C4-2B (cell line): Measurements from ENCODE around the gene NPM1.
"Not testable (repeated sequence)": the region's sequence is repeated elsewhere in the genome, so short reads cannot be mapped to it uniquely, and the experiment has no call there.

Experiments
- H3K27ac ChIP-seq: fragments of 450-650 bp; 2 replicates; pipeline ENCODE4 v1.5.1; 2017
- ZFX ChIP-seq: fragments of 450-650 bp; IDR thresholded peaks from 2 replicates; pipeline ENCODE4 v1.6.1; 2017
- TF ChIP-seq, protein P1 (sequence below): fragments of 450-650 bp; conservative IDR thresholded peaks from 2 replicates; pipeline ENCODE4 v1.5.1; 2017; ENCODE audit warnings: mild to moderate bottlenecking

NPM1 gene

DNA sequence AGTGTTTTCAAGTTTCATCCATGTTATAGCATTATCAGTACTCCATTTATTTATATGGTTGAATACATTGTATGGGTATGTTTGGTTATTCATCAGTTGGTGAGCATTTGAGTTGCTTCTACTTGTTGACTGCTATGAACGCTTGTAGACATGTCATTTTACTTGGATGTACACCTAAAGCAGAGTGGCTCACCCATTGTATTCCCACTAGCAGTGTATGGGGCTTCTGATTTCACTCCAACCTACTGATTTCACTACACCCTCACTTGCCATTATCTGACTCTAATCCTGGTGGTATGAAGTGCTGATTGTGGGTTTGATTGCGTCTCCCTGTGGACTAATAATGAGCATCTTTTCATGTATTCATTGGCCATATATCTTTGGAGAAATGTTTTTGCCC is 9.5 kb downstream of the NPM1 start:
- TF ChIP-seq ZFX = no peak
- TF ChIP-seq, protein P1, sequence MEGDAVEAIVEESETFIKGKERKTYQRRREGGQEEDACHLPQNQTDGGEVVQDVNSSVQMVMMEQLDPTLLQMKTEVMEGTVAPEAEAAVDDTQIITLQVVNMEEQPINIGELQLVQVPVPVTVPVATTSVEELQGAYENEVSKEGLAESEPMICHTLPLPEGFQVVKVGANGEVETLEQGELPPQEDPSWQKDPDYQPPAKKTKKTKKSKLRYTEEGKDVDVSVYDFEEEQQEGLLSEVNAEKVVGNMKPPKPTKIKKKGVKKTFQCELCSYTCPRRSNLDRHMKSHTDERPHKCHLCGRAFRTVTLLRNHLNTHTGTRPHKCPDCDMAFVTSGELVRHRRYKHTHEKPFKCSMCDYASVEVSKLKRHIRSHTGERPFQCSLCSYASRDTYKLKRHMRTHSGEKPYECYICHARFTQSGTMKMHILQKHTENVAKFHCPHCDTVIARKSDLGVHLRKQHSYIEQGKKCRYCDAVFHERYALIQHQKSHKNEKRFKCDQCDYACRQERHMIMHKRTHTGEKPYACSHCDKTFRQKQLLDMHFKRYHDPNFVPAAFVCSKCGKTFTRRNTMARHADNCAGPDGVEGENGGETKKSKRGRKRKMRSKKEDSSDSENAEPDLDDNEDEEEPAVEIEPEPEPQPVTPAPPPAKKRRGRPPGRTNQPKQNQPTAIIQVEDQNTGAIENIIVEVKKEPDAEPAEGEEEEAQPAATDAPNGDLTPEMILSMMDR = no peak
- no peak overlapping the region for H3K27ac ChIP-seq

DNA sequence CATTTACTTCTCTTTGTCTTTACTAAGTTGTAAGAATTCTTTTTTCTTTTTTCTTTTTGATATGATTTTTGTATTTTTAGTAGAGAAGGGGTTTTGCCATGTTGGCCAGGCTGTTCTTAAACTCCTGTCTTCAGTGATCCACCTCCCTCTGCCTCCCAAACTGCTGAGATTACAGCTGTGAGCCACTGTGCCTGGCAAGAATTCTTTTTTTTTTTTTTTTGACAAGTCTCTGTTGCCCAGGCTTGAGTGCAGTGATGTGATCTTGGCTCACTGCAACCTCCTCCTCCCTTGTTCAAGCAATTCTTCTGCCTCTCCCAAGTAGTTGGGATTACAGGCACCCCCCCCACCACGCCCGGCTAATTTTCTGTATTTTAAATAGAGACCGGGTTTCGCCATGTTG is 9.9 kb downstream of the NPM1 start:
- no peak overlapping the region for H3K27ac ChIP-seq
- TF ChIP-seq, protein P1 = no peak
- TF ChIP-seq ZFX = no peak

DNA sequence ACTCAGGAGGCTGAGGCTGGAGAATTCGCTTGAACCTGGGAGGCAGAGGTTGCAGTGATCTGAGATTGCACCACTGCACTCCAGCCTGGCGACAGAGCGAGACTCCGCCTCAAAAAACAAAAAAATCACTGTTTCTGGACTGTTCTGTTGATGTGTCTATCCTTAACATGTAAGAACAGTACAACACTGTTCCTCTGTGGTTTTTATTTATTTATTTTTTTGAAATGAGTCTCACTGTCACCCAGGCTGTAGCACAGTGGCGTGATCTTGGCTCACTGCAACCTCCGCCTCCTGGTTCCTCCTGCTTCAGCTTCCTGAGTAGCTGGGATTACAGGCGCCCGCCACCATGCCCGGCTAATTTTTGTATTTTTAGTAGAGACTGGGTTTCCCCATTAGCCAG is 11.0 kb downstream of the NPM1 start:
- H3K27ac ChIP-seq = not testable (repeated sequence)

DNA sequence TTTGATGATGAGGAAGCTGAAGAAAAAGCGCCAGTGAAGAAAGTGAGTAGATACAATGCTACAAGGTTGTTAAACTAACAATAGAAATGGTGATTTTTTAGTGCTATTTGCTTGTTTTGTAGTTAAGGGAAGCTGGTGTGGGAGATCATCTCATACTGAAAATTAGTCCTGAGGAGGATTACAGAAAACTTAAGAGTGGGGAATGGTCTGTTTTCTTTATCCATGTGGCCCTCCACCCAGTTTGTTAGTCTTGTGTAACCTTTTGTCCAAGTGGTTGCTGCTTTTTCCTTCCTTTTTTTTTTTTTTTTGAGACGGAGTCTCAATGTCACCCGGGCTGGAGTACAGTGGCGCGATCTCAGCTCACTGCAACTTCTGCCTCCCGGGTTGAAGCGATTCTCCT is 12.5 kb downstream of the NPM1 start:
- no peak for TF ChIP-seq ZFX
- TF ChIP-seq, protein P1 = no peak

DNA sequence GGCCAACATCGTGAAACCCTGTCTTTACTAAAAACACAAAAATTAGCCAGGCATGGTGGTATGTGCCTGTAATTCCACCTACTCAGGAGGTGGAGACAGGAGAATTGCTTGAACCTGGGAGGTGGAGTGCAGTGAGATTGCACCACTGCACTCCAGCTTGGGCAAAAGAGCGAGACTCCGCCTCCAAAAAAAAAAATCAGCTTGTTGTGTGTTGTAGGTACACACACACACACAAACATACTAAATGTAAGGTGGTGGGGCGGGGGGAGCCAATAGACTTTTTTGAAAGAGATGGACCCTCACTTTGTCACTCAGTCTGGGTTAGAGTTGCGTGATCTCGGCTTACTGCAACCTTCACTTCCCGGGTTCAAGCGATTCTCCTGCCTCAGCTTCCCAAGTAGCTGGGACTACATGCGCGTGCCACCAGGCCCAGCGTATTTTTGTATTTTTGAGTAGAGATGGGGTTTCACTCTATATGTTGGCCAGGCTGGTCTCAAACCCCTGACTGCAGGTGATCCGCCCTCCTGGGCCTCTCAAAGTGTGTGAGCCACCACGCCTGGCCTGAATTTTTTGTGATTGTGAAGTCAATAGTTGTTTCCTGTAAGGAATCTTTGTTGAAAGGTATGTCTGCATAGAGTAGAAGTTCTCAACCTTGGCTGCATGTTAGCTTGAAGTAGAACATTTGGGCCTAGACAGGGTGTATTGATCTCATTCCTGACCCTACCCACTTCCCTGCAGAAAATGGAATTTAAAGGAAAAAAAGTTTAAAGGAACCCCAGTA is 13.7 kb downstream of the NPM1 start:
- TF ChIP-seq ZFX = no peak
- TF ChIP-seq, protein P1 = no peak
- H3K27ac ChIP-seq = no peak overlapping the region

More for the DNA sequence above, 12.5 kb downstream of the NPM1 start:
- H3K27ac ChIP-seq = no peak overlapping the region

DNA sequence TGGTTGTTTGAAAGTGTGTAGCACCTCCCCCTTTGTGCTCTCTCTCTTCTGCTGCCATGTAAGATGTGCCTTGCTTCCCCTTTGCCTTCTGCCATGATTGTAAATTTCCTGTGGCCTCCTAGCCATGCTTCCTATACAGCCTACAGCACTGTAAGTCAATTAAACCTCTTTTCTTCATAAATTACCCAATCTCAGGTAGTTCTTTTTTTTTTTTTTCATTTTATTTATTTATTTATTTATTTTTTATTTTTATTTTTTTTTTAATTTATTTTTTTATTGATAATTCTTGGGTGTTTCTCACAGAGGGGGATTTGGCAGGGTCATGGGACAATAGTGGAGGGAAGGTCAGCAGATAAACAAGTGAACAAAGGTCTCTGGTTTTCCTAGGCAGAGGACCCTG is 15.1 kb downstream of the NPM1 start:
- H3K27ac ChIP-seq = not testable (repeated sequence)

DNA sequence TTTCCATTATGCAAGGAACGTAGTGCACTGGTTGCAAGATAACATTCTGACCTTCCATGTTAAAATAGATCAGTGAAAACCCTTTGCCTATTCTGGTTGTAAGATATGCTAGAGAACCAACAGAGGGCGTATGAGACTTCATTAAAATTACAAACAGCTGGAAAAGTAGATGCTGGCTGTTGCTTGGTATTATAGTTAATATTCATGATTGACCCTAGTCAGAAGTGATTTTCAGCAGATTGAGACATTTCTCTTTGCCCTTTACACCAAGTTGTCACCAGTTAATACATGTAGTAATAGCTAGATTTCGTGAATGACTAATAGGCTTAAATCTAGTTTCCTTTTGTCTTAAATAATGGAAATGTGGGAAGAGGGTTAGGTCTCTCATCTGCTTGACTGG is 18.0 kb downstream of the NPM1 start:
- no peak for TF ChIP-seq ZFX
- TF ChIP-seq, protein P1 = peak; percentile 65
- H3K27ac ChIP-seq = no peak overlapping the region

DNA sequence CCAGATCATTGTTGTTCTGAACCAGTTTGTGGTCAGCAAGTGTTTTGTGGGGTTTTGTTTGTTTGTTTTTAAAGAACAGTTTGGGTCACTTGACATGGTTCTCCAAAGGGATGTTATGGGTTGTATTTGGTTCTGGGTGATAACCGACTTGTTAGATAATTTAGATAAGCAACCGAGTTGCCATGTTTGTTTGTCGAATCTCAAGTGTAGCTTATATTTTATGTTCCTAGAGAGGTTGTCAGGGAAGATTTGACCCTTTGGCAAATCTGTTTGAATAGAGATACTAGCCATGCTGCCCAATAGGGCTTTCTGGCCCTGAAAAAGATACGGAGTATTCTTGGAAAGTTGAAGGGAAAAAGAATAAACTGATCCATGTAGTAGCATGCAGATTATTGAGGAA is 19.6 kb downstream of the NPM1 start:
- TF ChIP-seq, protein P1 = no peak
- no peak for TF ChIP-seq ZFX
- no peak overlapping the region for H3K27ac ChIP-seq
